Loucy (cell line): Measurements from ENCODE around the gene HOXC4.

ENCODE experiments used
- H2AFZ ChIP-seq: fragments of 200-600 bp; sonication (generic); 2 replicates; pipeline ENCODE4 v1.6.0; 2016; ENCODE audit warnings: antibody characterized with exemption, mild to moderate bottlenecking, low read length, moderate library complexity
- H3F3A ChIP-seq: fragments of 200-600 bp; 2 replicates; pipeline ENCODE4 v1.6.0; 2016; ENCODE audit warnings: antibody characterized with exemption, low read depth, mild to moderate bottlenecking
- H3K27me3 ChIP-seq: fragments of 200-600 bp; sonication (generic); 2 replicates; pipeline ENCODE4 v1.6.1; 2014; ENCODE audit warnings: low read length, mild to moderate bottlenecking; ENCODE audit not compliant: insufficient read depth, poor library complexity, severe bottlenecking
- H3K36me3 ChIP-seq: fragments of 200-600 bp; sonication (generic); 2 replicates; pipeline ENCODE4 v1.6.1; 2016; ENCODE audit warnings: low read length; ENCODE audit not compliant: insufficient read depth
- H3K4me1 ChIP-seq: fragments of 200-600 bp; sonication (generic); 2 replicates; pipeline ENCODE4 v1.5.1; 2014; ENCODE audit warnings: low read length, mild to moderate bottlenecking; ENCODE audit not compliant: insufficient read depth, poor library complexity, severe bottlenecking
- H3K4me2 ChIP-seq: fragments of 200-600 bp; sonication (generic); 2 replicates; pipeline ENCODE4 v1.6.0; 2014; ENCODE audit warnings: antibody characterized with exemption, low read length, low read depth, mild to moderate bottlenecking; ENCODE audit not compliant: poor library complexity, severe bottlenecking
- H3K4me3 ChIP-seq: fragments of 200-600 bp; sonication (generic); 2 replicates; pipeline ENCODE4 v1.5.1; 2014; ENCODE audit warnings: low read length, mild to moderate bottlenecking, mixed read lengths; ENCODE audit not compliant: poor library complexity, severe bottlenecking
- H3K79me2 ChIP-seq: fragments of 200-600 bp; sonication (generic); 2 replicates; pipeline ENCODE4 v1.6.1; 2014; ENCODE audit warnings: low read length; ENCODE audit not compliant: insufficient read depth
- H3K9ac ChIP-seq: fragments of 200-600 bp; sonication (generic); 2 replicates; pipeline ENCODE4 v1.6.0; 2014; ENCODE audit warnings: mild to moderate bottlenecking, low read depth, low read length, moderate library complexity; ENCODE audit not compliant: poor library complexity, severe bottlenecking
- H3K9me2 ChIP-seq: fragments of 200-600 bp; sonication (generic); replicated peaks from 2 replicates; pipeline ENCODE4 v1.6.1; 2016; ENCODE audit warnings: low read depth, low read length, mixed read lengths
- H3K9me3 ChIP-seq: fragments of 200-600 bp; sonication (generic); 2 replicates; pipeline ENCODE4 v1.6.1; 2014; ENCODE audit warnings: mild to moderate bottlenecking, antibody characterized with exemption, low read length, low read depth; ENCODE audit not compliant: insufficient read depth
- H4K20me1 ChIP-seq: fragments of 200-600 bp; sonication (generic); 2 replicates; pipeline ENCODE4 v1.6.0; 2014; ENCODE audit warnings: antibody characterized with exemption, low read length, mild to moderate bottlenecking; ENCODE audit not compliant: insufficient read depth, poor library complexity, severe bottlenecking
- EZH2phosphoT487 ChIP-seq: fragments of 200-600 bp; IDR thresholded peaks from 2 replicates; pipeline ENCODE4 v1.6.1; 2018; ENCODE audit warnings: antibody characterized with exemption, mild to moderate bottlenecking, moderate library complexity, borderline replicate concordance
- TF ChIP-seq, protein P1 (sequence below): fragments of 200-600 bp; sonication (generic); conservative IDR thresholded peaks from 2 replicates; pipeline ENCODE4 v1.5.1; 2014; ENCODE audit warnings: mild to moderate bottlenecking, antibody characterized with exemption, low read length

The HOXC4 gene

DNA sequence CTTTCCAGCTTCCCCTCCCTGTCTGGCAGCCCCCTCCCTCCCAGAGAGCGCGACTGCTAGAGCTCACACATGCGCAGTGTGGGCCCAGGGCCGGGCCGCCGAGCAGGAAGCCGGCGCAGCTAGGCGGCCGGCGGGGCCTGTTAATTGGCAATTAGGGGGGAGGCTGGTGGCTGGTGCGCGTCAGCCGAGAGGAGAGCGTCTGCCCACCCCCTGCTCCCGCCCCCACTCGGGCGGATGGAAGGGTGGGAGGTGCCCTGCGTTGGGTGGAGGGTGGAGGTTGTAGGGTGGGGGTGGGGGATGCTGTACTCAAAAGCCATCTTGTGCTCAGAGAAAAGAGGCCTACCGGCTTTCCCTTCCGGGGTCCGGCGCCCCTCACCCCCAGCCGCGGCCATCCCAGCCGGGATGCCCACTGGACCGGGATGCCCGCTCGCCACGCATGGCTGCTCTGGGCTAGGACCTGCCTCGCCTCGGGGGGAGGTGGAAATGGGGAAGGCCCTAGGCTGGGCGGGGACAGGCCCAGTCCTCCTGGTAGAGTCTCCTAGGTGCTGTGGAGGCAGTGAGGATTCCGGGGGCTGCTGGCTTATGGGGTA lies 35.7 kb upstream of the HOXC4 start:
- Histone ChIP-seq H3K36me3 (no peaks in the 10 kb centered on the region), H2AFZ (0 out of 2 replicates have a peak overlapping the region, but pooled peaks have one; percentile 37), H3K4me1 (peaks cover 64% of the 10 kb centered on the region), H3K4me2 (peak overlapping the region; percentile 85), H4K20me1 (peaks cover 37% of the 10 kb centered on the region), H3K9ac (peak overlapping the region; percentile 99), H3K9me2 (no peaks in the 10 kb centered on the region), H3F3A (peaks cover 10% of the 10 kb centered on the region), H3K4me3 (peak overlapping the region; percentile 95), H3K27me3 (no peaks in the 10 kb centered on the region), H3K9me3 (no peaks in the 10 kb centered on the region), H3K79me2 (peaks cover 57% of the 10 kb centered on the region)
- TF ChIP-seq EZH2phosphoT487, result no peak
- TF ChIP-seq, protein P1, sequence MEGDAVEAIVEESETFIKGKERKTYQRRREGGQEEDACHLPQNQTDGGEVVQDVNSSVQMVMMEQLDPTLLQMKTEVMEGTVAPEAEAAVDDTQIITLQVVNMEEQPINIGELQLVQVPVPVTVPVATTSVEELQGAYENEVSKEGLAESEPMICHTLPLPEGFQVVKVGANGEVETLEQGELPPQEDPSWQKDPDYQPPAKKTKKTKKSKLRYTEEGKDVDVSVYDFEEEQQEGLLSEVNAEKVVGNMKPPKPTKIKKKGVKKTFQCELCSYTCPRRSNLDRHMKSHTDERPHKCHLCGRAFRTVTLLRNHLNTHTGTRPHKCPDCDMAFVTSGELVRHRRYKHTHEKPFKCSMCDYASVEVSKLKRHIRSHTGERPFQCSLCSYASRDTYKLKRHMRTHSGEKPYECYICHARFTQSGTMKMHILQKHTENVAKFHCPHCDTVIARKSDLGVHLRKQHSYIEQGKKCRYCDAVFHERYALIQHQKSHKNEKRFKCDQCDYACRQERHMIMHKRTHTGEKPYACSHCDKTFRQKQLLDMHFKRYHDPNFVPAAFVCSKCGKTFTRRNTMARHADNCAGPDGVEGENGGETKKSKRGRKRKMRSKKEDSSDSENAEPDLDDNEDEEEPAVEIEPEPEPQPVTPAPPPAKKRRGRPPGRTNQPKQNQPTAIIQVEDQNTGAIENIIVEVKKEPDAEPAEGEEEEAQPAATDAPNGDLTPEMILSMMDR, result no peak

DNA sequence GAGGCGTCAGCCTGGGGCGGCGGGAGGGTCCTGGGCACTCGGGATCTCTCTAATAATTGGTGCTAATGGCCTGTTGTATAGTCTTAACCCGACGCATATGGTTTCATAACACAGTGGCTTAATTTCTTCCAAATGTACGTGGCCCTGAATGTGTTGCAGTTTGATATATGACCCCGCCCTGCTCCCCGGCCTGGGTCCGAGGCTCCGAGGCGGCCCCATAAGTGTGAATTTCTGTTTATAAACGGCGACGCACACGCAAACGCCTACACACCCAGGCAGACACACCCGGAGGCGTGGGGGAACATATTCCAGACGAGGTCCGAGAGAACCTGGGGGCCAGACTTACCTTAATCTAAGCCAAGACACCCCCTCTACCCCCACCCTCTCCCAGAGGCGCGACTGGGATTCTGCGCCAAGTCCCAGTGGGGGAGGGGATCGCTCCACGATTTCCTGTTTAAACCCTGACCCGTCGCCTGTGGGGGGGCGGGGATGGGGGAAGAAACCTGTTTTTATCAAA lies 35.1 kb upstream of the HOXC4 start:
- H3K27me3 ChIP-seq, result no peaks in the 10 kb centered on the region
- peaks cover 10% of the 10 kb centered on the region for H3F3A ChIP-seq
- TF ChIP-seq, protein P1, result no peak
- no peak for TF ChIP-seq EZH2phosphoT487
- peak overlapping the region; percentile 99 for H3K9ac ChIP-seq
- H3K4me1 ChIP-seq, result peaks cover 64% of the 10 kb centered on the region
- peak overlapping the region; percentile 85 for H3K4me2 ChIP-seq
- peaks cover 63% of the 10 kb centered on the region for H3K79me2 ChIP-seq
- 0 out of 2 replicates have a peak overlapping the region, but pooled peaks have one; percentile 37 for H2AFZ ChIP-seq
- peak overlapping the region; percentile 95 for H3K4me3 ChIP-seq
- no peaks in the 10 kb centered on the region for H3K9me2 ChIP-seq
- H4K20me1 ChIP-seq, result peaks cover 42% of the 10 kb centered on the region
- no peaks in the 10 kb centered on the region for H3K36me3 ChIP-seq
- no peaks in the 10 kb centered on the region for H3K9me3 ChIP-seq

DNA sequence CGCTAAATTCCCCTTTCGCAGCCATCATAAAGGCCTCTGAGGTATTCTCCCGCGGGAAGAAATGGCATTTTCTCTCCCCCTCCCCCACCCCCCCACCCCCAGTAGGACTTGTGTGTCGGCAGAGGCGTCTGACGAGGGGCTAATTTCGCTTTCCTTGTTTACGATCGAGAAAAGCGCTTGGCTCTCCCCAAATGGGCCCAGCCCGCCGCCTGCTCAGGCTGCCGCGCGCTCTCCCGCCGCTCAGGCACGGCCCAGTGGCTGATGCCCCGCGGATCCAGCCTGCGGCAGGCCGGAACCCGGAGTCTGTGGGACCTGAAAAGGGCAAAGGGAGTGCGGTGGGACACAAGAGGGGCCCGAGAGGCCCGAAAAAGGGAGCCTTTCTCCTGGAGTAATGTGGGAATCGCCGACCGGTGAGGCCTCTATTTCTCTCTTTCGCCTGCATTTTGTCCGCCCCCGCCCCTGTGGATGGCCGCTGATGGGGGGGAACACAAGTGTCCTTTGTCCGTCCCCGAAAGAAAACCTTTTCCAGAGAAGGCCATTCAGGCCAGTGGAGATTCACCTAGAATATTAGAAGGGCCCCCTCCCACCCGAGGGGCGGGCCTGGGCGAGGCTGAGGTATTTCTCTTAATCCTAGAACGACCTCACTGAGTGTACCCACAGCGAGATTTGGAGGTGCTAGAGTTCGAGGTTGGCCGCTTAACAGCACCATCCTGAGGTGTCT lies 34.4 kb upstream of the HOXC4 start:
- Histone ChIP-seq H3K9ac (peak overlapping the region; percentile 99), H3K36me3 (no peaks in the 10 kb centered on the region), H3K4me3 (peak overlapping the region; percentile 95), H3K4me2 (peak overlapping the region; percentile 85), H2AFZ (no peak overlapping the region), H3K4me1 (peaks cover 65% of the 10 kb centered on the region), H3K27me3 (no peaks in the 10 kb centered on the region), H4K20me1 (peaks cover 49% of the 10 kb centered on the region), H3K9me2 (no peaks in the 10 kb centered on the region), H3K9me3 (no peaks in the 10 kb centered on the region), H3F3A (peaks cover 10% of the 10 kb centered on the region), H3K79me2 (peaks cover 70% of the 10 kb centered on the region)
- no peak for TF ChIP-seq EZH2phosphoT487
- TF ChIP-seq, protein P1, result no peak
